Liver (tissue), 9 donors: ENCODE data around the gene LGR5. TPM values are rescaled to one million over a fixed set of nuclear protein-coding genes. Genes with fewer than 3 reads are reported as not detected.

Source experiments
- DNase-seq: peaks from one replicate; pipeline ENCODE4 v3.0.0-alpha.2; 2017; ENCODE audit warnings: low spot score
- H3K27ac ChIP-seq, 2 donors: one replicate each; pipeline ENCODE4 v1.7.0; 2013; ENCODE audit warnings: inconsistent platforms in 2 of 2, low read length in 2 of 2, control low read depth in 1 of 2, low read depth in 1 of 2, mild to moderate bottlenecking in 1 of 2
- H3K27me3 ChIP-seq, 4 donors: one replicate each; pipeline versions ENCODE4 v1.6.1 to v1.7.0; 2013; ENCODE audit warnings: low read length in 3 of 4, inconsistent platforms in 1 of 4, mild to moderate bottlenecking in 1 of 4, moderate library complexity in 1 of 4; ENCODE audit not compliant: control insufficient read depth in 4 of 4, insufficient read depth in 4 of 4
- H3K36me3 ChIP-seq, 4 donors: one replicate each; pipeline versions ENCODE4 v1.6.1 to v1.7.0; 2013; ENCODE audit warnings: low read length in 3 of 4, mild to moderate bottlenecking in 3 of 4, low read depth in 1 of 4, moderate library complexity in 1 of 4; ENCODE audit not compliant: control insufficient read depth in 4 of 4, insufficient read depth in 3 of 4
- H3K4me1 ChIP-seq, 4 donors: one replicate each; pipeline versions ENCODE4 v1.6.1 to v1.7.0; 2013; ENCODE audit warnings: low read length in 3 of 4, mild to moderate bottlenecking in 3 of 4, moderate library complexity in 1 of 4; ENCODE audit not compliant: control insufficient read depth in 4 of 4, insufficient read depth in 4 of 4
- H3K4me3 ChIP-seq, 3 donors: one replicate each; pipeline versions ENCODE4 v1.6.1 to v1.7.0; 2013; ENCODE audit warnings: low read length in 3 of 3, control low read depth in 1 of 3, low read depth in 1 of 3, mild to moderate bottlenecking in 1 of 3
- H3K9ac ChIP-seq, 2 donors: one replicate each; pipeline ENCODE4 v1.7.0; 2013; ENCODE audit warnings: low read length in 2 of 2, mild to moderate bottlenecking in 2 of 2, moderate library complexity in 2 of 2, control low read depth in 1 of 2, low read depth in 1 of 2
- H3K9me3 ChIP-seq, 4 donors: one replicate each; pipeline versions ENCODE4 v1.6.1 to v1.7.0; 2013; ENCODE audit warnings: low read length in 3 of 4; ENCODE audit not compliant: control insufficient read depth in 4 of 4
- EGR1 ChIP-seq, 2 donors: IDR thresholded peaks; 2 replicates each; pipeline ENCODE4 v1.6.1; 2016 to 2018; ENCODE audit warnings: antibody characterized with exemption in 2 of 2, low read depth in 2 of 2
- FOXA1 ChIP-seq: IDR thresholded peaks from 2 replicates; pipeline ENCODE4 v1.6.1; 2016; ENCODE audit warnings: antibody characterized with exemption
- GABPA ChIP-seq, 2 donors: IDR thresholded peaks in 1 of 2; conservative IDR thresholded peaks in 1 of 2; 2 replicates each; pipeline ENCODE4 v1.6.1; 2016; ENCODE audit warnings: antibody characterized with exemption in 2 of 2, mild to moderate bottlenecking in 1 of 2, moderate library complexity in 1 of 2
- HNF4A ChIP-seq, 2 donors: conservative IDR thresholded peaks; 2 replicates each; pipeline ENCODE4 v1.6.1; 2016; ENCODE audit warnings: antibody characterized with exemption in 2 of 2, mild to moderate bottlenecking in 2 of 2
- HNF4G ChIP-seq: IDR thresholded peaks from 2 replicates; pipeline ENCODE4 v1.6.1; 2016; ENCODE audit warnings: antibody characterized with exemption
- NR2F2 ChIP-seq: IDR thresholded peaks from 2 replicates; pipeline ENCODE4 v1.6.1; 2016; ENCODE audit warnings: antibody characterized with exemption
- RAD21 ChIP-seq, 2 donors: IDR thresholded peaks; 2 replicates each; pipeline ENCODE4 v1.6.1; 2016; ENCODE audit warnings: antibody characterized with exemption in 2 of 2, mild to moderate bottlenecking in 2 of 2
- RXRA ChIP-seq, 2 donors: IDR thresholded peaks; 2 replicates each; pipeline ENCODE4 v1.6.1; 2017 to 2018; ENCODE audit warnings: antibody characterized with exemption in 2 of 2, mild to moderate bottlenecking in 1 of 2
- SP1 ChIP-seq: IDR thresholded peaks from 2 replicates; pipeline ENCODE4 v1.6.1; 2018; ENCODE audit warnings: antibody characterized with exemption, mild to moderate bottlenecking
- TAF1 ChIP-seq: conservative IDR thresholded peaks from 2 replicates; pipeline ENCODE4 v1.6.1; 2016; ENCODE audit warnings: antibody characterized with exemption, mild to moderate bottlenecking
- YY1 ChIP-seq: IDR thresholded peaks from 2 replicates; pipeline ENCODE4 v1.6.1; 2016; ENCODE audit warnings: antibody characterized with exemption, mild to moderate bottlenecking
- WGBS: extraction: QIAGEN DNeasy Blood & Tissue Kit; methylation state at CpG from one replicate; pipeline ENCODE4 v1.1.7; 2013; 5-methylcytosine and 5-hydroxymethylcytosine counted together
- polyA plus RNA-seq, 2 donors: library from polyadenylated mRNA; stranded (reverse) in 1 of 2; unstranded in 1 of 2; fragments of 200-250 nt in 1 of 2; fragments of >200 nt in 1 of 2; fragmentation: Nextera tagmentation in 1 of 2; extraction: Ambion mirVana in 1 of 2; gene quantifications; one replicate each; pipeline versions ENCODE4 v1.2.1 to v1.2.3, GENCODE V29; 2013 to 2015
- total RNA-seq, 2 donors: library from RNA; depleted of rRNA; stranded (reverse); fragments of >200 nt; gene quantifications; one replicate each; pipeline ENCODE4 v1.2.3, GENCODE V29; 2014
- TF ChIP-seq, protein P1 (sequence below): IDR thresholded peaks from 2 replicates; pipeline ENCODE4 v1.6.1; 2016; ENCODE audit warnings: antibody characterized with exemption, mild to moderate bottlenecking
- TF ChIP-seq, protein P2 (sequence below): IDR thresholded peaks from 2 replicates; pipeline ENCODE4 v1.6.1; 2016; ENCODE audit warnings: antibody characterized with exemption
- TF ChIP-seq, protein P3 (sequence below): IDR thresholded peaks from 2 replicates; pipeline ENCODE4 v1.6.1; 2016; ENCODE audit warnings: antibody characterized with exemption
- TF ChIP-seq, protein P4 (sequence below): IDR thresholded peaks from 2 replicates; pipeline ENCODE4 v1.6.1; 2016; ENCODE audit warnings: antibody characterized with exemption
- donor health status: healthy.
- donor health status: healthy.
- donor health status: healthy.
- donor health status: healthy.
- donor health status: healthy.

The LGR5 gene
- total and polyA plus RNA-seq, 4 donors: 0.17 to 0.99 (median 0.82) TPM

DNA sequence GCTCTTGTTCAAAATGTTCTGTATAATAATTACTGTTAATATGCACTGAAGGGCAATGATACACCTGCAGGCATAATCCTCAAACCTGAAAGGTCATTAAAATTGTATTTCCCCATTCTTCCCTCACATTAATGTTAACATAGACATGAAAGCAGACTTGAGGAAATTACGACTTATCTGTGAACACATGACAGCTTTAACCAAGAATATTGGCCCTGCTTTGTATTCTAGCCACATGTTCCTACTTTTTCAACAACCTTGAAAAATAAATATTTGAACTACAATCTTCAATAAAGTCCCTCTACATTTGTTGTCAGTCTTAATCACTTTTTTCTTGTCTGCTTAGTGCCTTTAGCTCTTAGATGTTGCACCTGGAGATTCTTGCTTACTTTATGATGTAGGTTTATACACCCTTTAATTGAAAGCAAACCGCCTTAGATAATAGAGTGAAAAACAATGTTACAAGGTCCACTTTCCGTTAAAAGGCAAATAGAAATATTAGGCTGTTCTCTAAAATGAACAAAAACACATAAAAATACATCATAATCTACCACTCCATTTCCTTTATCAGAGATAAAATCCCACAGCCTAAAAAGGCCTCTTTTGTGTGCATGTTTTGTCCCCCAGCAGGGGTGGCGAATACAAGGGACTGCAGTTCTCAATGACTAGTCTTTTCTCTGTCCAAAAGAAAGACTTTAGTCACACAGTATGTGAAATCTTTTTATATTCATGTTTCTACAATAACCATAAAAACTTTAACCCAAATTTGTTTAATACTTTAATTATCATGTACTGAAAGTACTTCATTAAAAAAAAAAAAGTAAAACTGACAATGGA lies 168.1 kb downstream of the LGR5 start:
- Histone ChIP-seq H3K27ac (no peak overlapping the region), H3K27me3 (no peaks in the 10 kb centered on the region), H3K36me3 (peaks cover 6 to 42% (median 34%) of the 10 kb centered on the region in 4 donors), H3K9me3 (no peaks in the 10 kb centered on the region), H3K9ac (no peak overlapping the region), H3K4me1 (peaks cover 0 to 7% (median 3%) of the 10 kb centered on the region in 4 donors), H3K4me3 (no peak overlapping the region)
- no peak for DNase-seq
- TF ChIP-seq RAD21 (IDR thresholded peaks at IDR 0.05): no peak
- TF ChIP-seq RXRA (IDR thresholded peaks at IDR 0.05): no peak
- no peak for TF ChIP-seq FOXA1
- TF ChIP-seq GABPA (IDR thresholded peaks at IDR 0.05 in 1 of 2, conservative IDR thresholded peaks at IDR 0.05 in 1 of 2): no peak
- TF ChIP-seq, protein P1, sequence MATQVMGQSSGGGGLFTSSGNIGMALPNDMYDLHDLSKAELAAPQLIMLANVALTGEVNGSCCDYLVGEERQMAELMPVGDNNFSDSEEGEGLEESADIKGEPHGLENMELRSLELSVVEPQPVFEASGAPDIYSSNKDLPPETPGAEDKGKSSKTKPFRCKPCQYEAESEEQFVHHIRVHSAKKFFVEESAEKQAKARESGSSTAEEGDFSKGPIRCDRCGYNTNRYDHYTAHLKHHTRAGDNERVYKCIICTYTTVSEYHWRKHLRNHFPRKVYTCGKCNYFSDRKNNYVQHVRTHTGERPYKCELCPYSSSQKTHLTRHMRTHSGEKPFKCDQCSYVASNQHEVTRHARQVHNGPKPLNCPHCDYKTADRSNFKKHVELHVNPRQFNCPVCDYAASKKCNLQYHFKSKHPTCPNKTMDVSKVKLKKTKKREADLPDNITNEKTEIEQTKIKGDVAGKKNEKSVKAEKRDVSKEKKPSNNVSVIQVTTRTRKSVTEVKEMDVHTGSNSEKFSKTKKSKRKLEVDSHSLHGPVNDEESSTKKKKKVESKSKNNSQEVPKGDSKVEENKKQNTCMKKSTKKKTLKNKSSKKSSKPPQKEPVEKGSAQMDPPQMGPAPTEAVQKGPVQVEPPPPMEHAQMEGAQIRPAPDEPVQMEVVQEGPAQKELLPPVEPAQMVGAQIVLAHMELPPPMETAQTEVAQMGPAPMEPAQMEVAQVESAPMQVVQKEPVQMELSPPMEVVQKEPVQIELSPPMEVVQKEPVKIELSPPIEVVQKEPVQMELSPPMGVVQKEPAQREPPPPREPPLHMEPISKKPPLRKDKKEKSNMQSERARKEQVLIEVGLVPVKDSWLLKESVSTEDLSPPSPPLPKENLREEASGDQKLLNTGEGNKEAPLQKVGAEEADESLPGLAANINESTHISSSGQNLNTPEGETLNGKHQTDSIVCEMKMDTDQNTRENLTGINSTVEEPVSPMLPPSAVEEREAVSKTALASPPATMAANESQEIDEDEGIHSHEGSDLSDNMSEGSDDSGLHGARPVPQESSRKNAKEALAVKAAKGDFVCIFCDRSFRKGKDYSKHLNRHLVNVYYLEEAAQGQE: no peak
- TF ChIP-seq SP1: no peak
- TF ChIP-seq EGR1 (IDR thresholded peaks at IDR 0.05; ENCODE audit: low read depth in 2 of 2): no peak
- no peak for TF ChIP-seq HNF4A (conservative IDR thresholded peaks at IDR 0.05)
- 85% methylated on average over 4 of the region's 4 CpGs for WGBS

- Histone ChIP-seq H3K9me3 (no peaks in the 10 kb centered on the region), H3K4me3 (no peak overlapping the region), H3K27ac (no peak overlapping the region), H3K4me1 (peaks cover 0 to 2% (median under 1%) of the 10 kb centered on the region in 4 donors), H3K9ac (no peak overlapping the region), H3K27me3 (no peaks in the 10 kb centered on the region), H3K36me3 (peaks cover 6 to 60% (median 56%) of the 10 kb centered on the region in 4 donors)
- WGBS: 74% methylated on average over 6 of the region's 6 CpGs
- DNase-seq: no peak
- TF ChIP-seq GABPA (IDR thresholded peaks at IDR 0.05 in 1 of 2, conservative IDR thresholded peaks at IDR 0.05 in 1 of 2) (peak in 1 of 2 donors; percentile 19), YY1 (no peak)
These were observed 170.6 kb downstream of the LGR5 start for GRCh38 chr12:71610031-71610795.

DNA sequence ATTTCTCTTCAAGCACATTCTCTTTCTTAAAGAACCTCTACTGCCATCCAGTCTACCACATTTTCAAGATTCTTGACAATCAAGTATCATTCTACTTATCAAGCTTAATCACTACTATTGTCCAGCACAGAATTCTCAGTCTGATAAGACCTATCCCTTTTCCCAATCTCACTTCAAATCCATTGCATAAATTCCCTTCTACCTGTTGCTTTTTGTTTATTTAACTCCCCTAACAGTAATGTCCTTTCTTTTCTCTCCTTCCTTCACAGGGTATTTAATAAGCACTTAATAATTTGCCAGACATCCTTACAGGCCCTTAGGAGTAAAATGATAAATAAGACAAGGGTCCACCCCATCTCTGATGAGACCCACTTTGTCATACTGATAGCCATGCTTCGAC lies 182.3 kb downstream of the LGR5 start:
- no peak for TF ChIP-seq HNF4A (conservative IDR thresholded peaks at IDR 0.05)
- TF ChIP-seq, protein P2, sequence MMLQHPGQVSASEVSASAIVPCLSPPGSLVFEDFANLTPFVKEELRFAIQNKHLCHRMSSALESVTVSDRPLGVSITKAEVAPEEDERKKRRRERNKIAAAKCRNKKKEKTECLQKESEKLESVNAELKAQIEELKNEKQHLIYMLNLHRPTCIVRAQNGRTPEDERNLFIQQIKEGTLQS: no peak
- TF ChIP-seq EGR1 (IDR thresholded peaks at IDR 0.05; ENCODE audit: low read depth in 2 of 2): no peak
- TF ChIP-seq NR2F2: no peak
- TF ChIP-seq, protein P3, sequence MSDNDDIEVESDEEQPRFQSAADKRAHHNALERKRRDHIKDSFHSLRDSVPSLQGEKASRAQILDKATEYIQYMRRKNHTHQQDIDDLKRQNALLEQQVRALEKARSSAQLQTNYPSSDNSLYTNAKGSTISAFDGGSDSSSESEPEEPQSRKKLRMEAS: no peak
- no peak for TF ChIP-seq TAF1
- no peak for TF ChIP-seq HNF4G
- TF ChIP-seq GABPA (IDR thresholded peaks at IDR 0.05 in 1 of 2, conservative IDR thresholded peaks at IDR 0.05 in 1 of 2): no peak
- no peak for TF ChIP-seq YY1
- TF ChIP-seq RXRA (IDR thresholded peaks at IDR 0.05): no peak
- TF ChIP-seq SP1: no peak
- TF ChIP-seq, protein P4, sequence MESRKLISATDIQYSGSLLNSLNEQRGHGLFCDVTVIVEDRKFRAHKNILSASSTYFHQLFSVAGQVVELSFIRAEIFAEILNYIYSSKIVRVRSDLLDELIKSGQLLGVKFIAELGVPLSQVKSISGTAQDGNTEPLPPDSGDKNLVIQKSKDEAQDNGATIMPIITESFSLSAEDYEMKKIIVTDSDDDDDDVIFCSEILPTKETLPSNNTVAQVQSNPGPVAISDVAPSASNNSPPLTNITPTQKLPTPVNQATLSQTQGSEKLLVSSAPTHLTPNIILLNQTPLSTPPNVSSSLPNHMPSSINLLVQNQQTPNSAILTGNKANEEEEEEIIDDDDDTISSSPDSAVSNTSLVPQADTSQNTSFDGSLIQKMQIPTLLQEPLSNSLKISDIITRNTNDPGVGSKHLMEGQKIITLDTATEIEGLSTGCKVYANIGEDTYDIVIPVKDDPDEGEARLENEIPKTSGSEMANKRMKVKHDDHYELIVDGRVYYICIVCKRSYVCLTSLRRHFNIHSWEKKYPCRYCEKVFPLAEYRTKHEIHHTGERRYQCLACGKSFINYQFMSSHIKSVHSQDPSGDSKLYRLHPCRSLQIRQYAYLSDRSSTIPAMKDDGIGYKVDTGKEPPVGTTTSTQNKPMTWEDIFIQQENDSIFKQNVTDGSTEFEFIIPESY: no peak
- Histone ChIP-seq H3K27me3 (no peaks in the 10 kb centered on the region), H3K9me3 (no peaks in the 10 kb centered on the region), H3K27ac (no peak overlapping the region), H3K4me1 (no peaks in the 10 kb centered on the region), H3K36me3 (peaks cover 9 to 86% (median 62%) of the 10 kb centered on the region in 4 donors), H3K9ac (no peak overlapping the region), H3K4me3 (no peak overlapping the region)
- WGBS: 93% methylated on average over 1 of the region's 1 CpG
- DNase-seq: no peak
